GM23338 (cell line): Measurements from ENCODE around the gene OR2AG2. TPM values are rescaled to one million over a fixed set of nuclear protein-coding genes. Genes with fewer than 3 reads are reported as not detected.

Experiments used
- ATAC-seq: fragments of 200-7000 bp; cut with Tn5 transposase; 3 replicates; pipeline ENCODE4 v1.9.1; 2020
- DNase-seq: peaks from one replicate; pipeline ENCODE4 v3.0.0-alpha.2; 2015; ENCODE audit warnings: low spot score
- H2AFZ ChIP-seq: fragments of 200-600 bp; sonication (generic); 2 replicates; pipeline ENCODE4 v1.8.0; 2016; ENCODE audit warnings: antibody characterized with exemption, mild to moderate bottlenecking, moderate library complexity
- H3F3A ChIP-seq: fragments of 200-600 bp; sonication (generic); replicated peaks from 2 replicates; pipeline ENCODE4 v1.8.0; 2017; ENCODE audit warnings: antibody characterized with exemption, mixed run types, low read depth
- H3K27ac ChIP-seq: fragments of 200-600 bp; sonication (generic); 2 replicates; pipeline ENCODE4 v1.6.1; 2016; ENCODE audit warnings: low read depth
- H3K27me3 ChIP-seq: fragments of 200-600 bp; sonication (generic); 2 replicates; pipeline ENCODE4 v1.8.0; 2016; ENCODE audit warnings: mild to moderate bottlenecking, mixed run types, moderate library complexity; ENCODE audit not compliant: insufficient read depth
- H3K36me3 ChIP-seq: fragments of 200-600 bp; sonication (generic); 2 replicates; pipeline ENCODE4 v1.8.0; 2016; ENCODE audit warnings: mild to moderate bottlenecking; ENCODE audit not compliant: insufficient read depth
- H3K4me1 ChIP-seq: fragments of 200-600 bp; sonication (generic); 2 replicates; pipeline ENCODE4 v1.8.0; 2016; ENCODE audit warnings: mild to moderate bottlenecking, moderate library complexity; ENCODE audit not compliant: insufficient read depth
- H3K4me2 ChIP-seq: fragments of 200-600 bp; sonication (generic); 2 replicates; pipeline ENCODE4 v1.7.1; 2017; ENCODE audit warnings: mixed run types
- H3K4me3 ChIP-seq: fragments of 200-600 bp; sonication (generic); 2 replicates; pipeline ENCODE4 v1.6.1; 2016; ENCODE audit warnings: mixed run types
- H3K79me2 ChIP-seq: fragments of 200-600 bp; sonication (generic); replicated peaks from 2 replicates; pipeline ENCODE4 v1.8.0; 2017; ENCODE audit warnings: mild to moderate bottlenecking; ENCODE audit not compliant: insufficient read depth
- H3K9me2 ChIP-seq: fragments of 200-600 bp; sonication (generic); 2 replicates; pipeline ENCODE4 v1.8.0; 2017; ENCODE audit not compliant: insufficient read depth
- H4K20me1 ChIP-seq: fragments of 200-600 bp; sonication (generic); replicated peaks from 2 replicates; pipeline ENCODE4 v1.8.0; 2017; ENCODE audit warnings: mild to moderate bottlenecking; ENCODE audit not compliant: insufficient read depth
- H3K27ac Mint-ChIP-seq: 2 replicates; pipeline ENCODE4 v1.8.0; 2020; ENCODE audit warnings: inconsistent platforms, mild to moderate bottlenecking, moderate library complexity, mixed read lengths
- H3K27me3 Mint-ChIP-seq: 3 replicates; pipeline ENCODE4 v1.8.0; 2022; ENCODE audit warnings: low read depth, mild to moderate bottlenecking, moderate library complexity, mixed read lengths, inconsistent platforms; ENCODE audit not compliant: insufficient read depth, poor library complexity
- H3K36me3 Mint-ChIP-seq: 3 replicates; pipeline ENCODE4 v1.8.0; 2021; ENCODE audit warnings: low read depth, mild to moderate bottlenecking, inconsistent platforms, moderate library complexity, mixed read lengths
- H3K4me1 Mint-ChIP-seq: 3 replicates; pipeline ENCODE4 v1.8.0; 2020; ENCODE audit warnings: mild to moderate bottlenecking, inconsistent platforms, mixed read lengths
- H3K4me3 Mint-ChIP-seq: 3 replicates; pipeline ENCODE4 v1.8.0; 2021; ENCODE audit warnings: moderate library complexity, mild to moderate bottlenecking, inconsistent platforms, mixed read lengths
- H3K9me3 Mint-ChIP-seq: 3 replicates; pipeline ENCODE4 v1.8.0; 2020; ENCODE audit warnings: moderate library complexity, mild to moderate bottlenecking, inconsistent platforms, mixed read lengths
- CREB1 ChIP-seq: fragments of 250-450 bp; sonication (Bioruptor Pico); IDR thresholded peaks from 2 replicates; pipeline ENCODE4 v1.5.0; 2020; ENCODE audit warnings: low read depth, mild to moderate bottlenecking, moderate library complexity
- CTCF ChIP-seq, 2 experiments: fragments of 200-600 bp in 1 of 2; sonication (generic) in 1 of 2; conservative IDR thresholded peaks; 2 replicates each; pipeline versions ENCODE4 v1.5.1 to v1.6.1; 2016 to 2017; ENCODE audit warnings: antibody characterized with exemption in 2 of 2, low read depth in 2 of 2, mild to moderate bottlenecking in 2 of 2, moderate library complexity in 1 of 2
- ETS1 ChIP-seq: IDR thresholded peaks from 2 replicates; pipeline ENCODE4 v1.6.1; 2016; ENCODE audit warnings: antibody characterized with exemption
- EZH2phosphoT487 ChIP-seq: fragments of 200-600 bp; sonication (generic); IDR thresholded peaks from one replicate; pipeline ENCODE4 v1.8.1; 2018; ENCODE audit warnings: antibody characterized with exemption; ENCODE audit not compliant: unreplicated experiment
- POLR2AphosphoS5 ChIP-seq: IDR thresholded peaks from 2 replicates; pipeline ENCODE4 v1.6.1; 2016; ENCODE audit warnings: antibody characterized with exemption, low read depth
- REST ChIP-seq: IDR thresholded peaks from one replicate; pipeline ENCODE4 v1.6.1; 2018; ENCODE audit warnings: antibody characterized with exemption; ENCODE audit not compliant: unreplicated experiment
- ZNF114 ChIP-seq: fragments of 250-450 bp; sonication (Bioruptor Pico); IDR thresholded peaks from 2 replicates; pipeline ENCODE4 v1.5.0; 2020; ENCODE audit warnings: mild to moderate bottlenecking, moderate library complexity
- ZNF331 ChIP-seq: fragments of 250-450 bp; sonication (Bioruptor Pico); IDR thresholded peaks from 2 replicates; pipeline ENCODE4 v1.5.0; 2020; ENCODE audit warnings: low read depth, mild to moderate bottlenecking, moderate library complexity
- ZNF462 ChIP-seq: fragments of 250-450 bp; sonication (Bioruptor Pico); IDR thresholded peaks from 2 replicates; pipeline ENCODE4 v1.5.0; 2020; ENCODE audit warnings: mild to moderate bottlenecking, moderate library complexity
- polyA plus RNA-seq: library from polyadenylated mRNA; unstranded; fragments of >200 nt; fragmentation: Nextera tagmentation; extraction: Ambion mirVana; gene quantifications from 2 replicates; pipeline ENCODE4 v1.2.1, GENCODE V29; 2016
- total RNA-seq: library from RNA; depleted of rRNA; stranded (reverse); fragments of >200 nt; shearing (Covaris generic); gene quantifications from 2 replicates; pipeline ENCODE4 v1.2.3, GENCODE V29; 2014

The OR2AG2 gene
- total and polyA plus RNA-seq, 2 experiments from 2014 or later: 0.11 to 0.45 TPM

- Mint-ChIP-seq H3K4me3 (no peak overlapping the region), H3K9me3 (no peaks in the 10 kb centered on the region), H3K27me3 (no peaks in the 10 kb centered on the region), H3K4me1 (no peaks in the 10 kb centered on the region), H3K36me3 (no peaks in the 10 kb centered on the region), H3K27ac (no peak overlapping the region)
- H3K27me3 ChIP-seq: no peaks in the 10 kb centered on the region
- no peak overlapping the region for H3K4me2 ChIP-seq
- no peaks in the 10 kb centered on the region for H3K79me2 ChIP-seq
- H3F3A ChIP-seq: no peaks in the 10 kb centered on the region
- H3K4me3 ChIP-seq: no peak overlapping the region
- no peak overlapping the region for H2AFZ ChIP-seq
- no peaks in the 10 kb centered on the region for H3K36me3 ChIP-seq
- H4K20me1 ChIP-seq: no peaks in the 10 kb centered on the region
- peaks cover 7% of the 10 kb centered on the region; the same call in 1 of the 2 replicates for H3K9me2 ChIP-seq
- H3K4me1 ChIP-seq: no peaks in the 10 kb centered on the region
- no peak overlapping the region for H3K27ac ChIP-seq
- ATAC-seq (no peak), DNase-seq (no peak)
- TF ChIP-seq ZNF114 (CRISPR knock-in tag): no peak
Observed at GRCh38 chr11:6745465-6746015, 26.2 kb downstream of the OR2AG2 start.

- Histone ChIP-seq H4K20me1 (no peaks in the 10 kb centered on the region), H3K27ac (no peak overlapping the region), H3K4me1 (no peaks in the 10 kb centered on the region), H3K79me2 (no peaks in the 10 kb centered on the region), H3K4me3 (no peak overlapping the region), H3K9me2 (peaks cover 7% of the 10 kb centered on the region; the same call in 1 of the 2 replicates), H3K36me3 (no peaks in the 10 kb centered on the region), H2AFZ (no peak overlapping the region), H3K4me2 (no peak overlapping the region), H3K27me3 (no peaks in the 10 kb centered on the region), H3F3A (no peaks in the 10 kb centered on the region)
- DNase-seq (no peak), ATAC-seq (no peak)
- Mint-ChIP-seq H3K27me3 (no peaks in the 10 kb centered on the region), H3K4me1 (no peaks in the 10 kb centered on the region), H3K4me3 (no peak overlapping the region), H3K27ac (no peak overlapping the region), H3K36me3 (no peaks in the 10 kb centered on the region), H3K9me3 (no peaks in the 10 kb centered on the region)
- TF ChIP-seq ETS1: no peak
- no peak for TF ChIP-seq CREB1 (CRISPR knock-in tag)
- no peak for TF ChIP-seq ZNF114 (CRISPR knock-in tag)
- TF ChIP-seq CTCF (conservative IDR thresholded peaks at IDR 0.05; ENCODE audit: low read depth in 2 of 2): no peak
- TF ChIP-seq ZNF462 (CRISPR knock-in tag): no peak
- no peak for TF ChIP-seq REST
- no peak for TF ChIP-seq EZH2phosphoT487
- TF ChIP-seq ZNF331: no peak
- TF ChIP-seq POLR2AphosphoS5: no peak
Observed at GRCh38 chr11:6745018-6745417, 26.8 kb downstream of the OR2AG2 start.
